ENCODE results near the gene KLF15. TPM values are rescaled to one million over a fixed set of nuclear protein-coding genes. Genes with fewer than 3 reads are reported as not detected.

KLF15 gene
- total and polyA plus RNA-seq, 2 donors (not counting 1 experiment from before 2014, with no cell fraction given) = 0.10 to 2.2 TPM

DNA sequence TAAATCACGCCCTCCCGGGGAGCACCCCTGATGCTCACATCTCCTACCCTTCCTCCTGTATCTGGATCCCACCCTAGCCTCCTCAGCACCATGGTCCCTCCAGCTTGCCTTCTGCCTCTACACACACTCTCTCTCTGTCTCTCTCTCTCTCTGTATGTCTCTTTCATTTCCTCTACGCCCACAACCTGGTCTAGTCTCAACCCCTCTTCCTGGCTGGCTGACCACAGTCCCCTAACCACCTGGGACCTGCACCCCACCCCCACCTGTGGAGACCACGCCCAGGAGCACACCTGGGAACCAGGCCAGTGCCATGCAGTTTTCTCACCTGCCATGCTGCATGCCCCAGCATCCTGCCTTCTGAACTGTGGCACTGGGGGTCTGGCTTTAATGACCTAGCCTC lies 33.5 kb upstream of the KLF15 start:
- Mint-ChIP-seq H3K4me3 (no peak overlapping the region), H3K9me3 (ENCODE audit: insufficient read depth) (no peaks in the 10 kb centered on the region), H3K4me1 (peaks cover 23% of the 10 kb centered on the region), H3K27ac (no peak overlapping the region), H3K27me3 (peaks cover 61% of the 10 kb centered on the region)
- TF ChIP-seq CTCF (IDR thresholded peaks at IDR 0.05) (no peak), EZH2 (IDR thresholded peaks at IDR 0.05; ENCODE audit: borderline replicate concordance, insufficient read depth, low read depth, low read length, poor library complexity, severe bottlenecking) (no peak)
- H3K79me2 ChIP-seq (ENCODE audit: control insufficient read depth, insufficient read depth, low read length) = no peaks in the 10 kb centered on the region
- no peak overlapping the region for H3K9ac ChIP-seq (ENCODE audit: low read length)
- DNase-seq (no peak), ATAC-seq (ENCODE audit: low read depth) (no peak)
- ChIA-PET POLR2A (no interaction called here), CTCF (interaction anchor here (0.7 to 0.8 kb wide), 2 partner anchors 24 to 106 kb away, joined by 3 read pairs; no protein-coding TSS in a partner anchor)
- no peak overlapping the region for H3K4me3 ChIP-seq (ENCODE audit: control extremely low read depth in 1 of 5, extremely low read depth in 1 of 5, insufficient read depth in 1 of 5, low read depth in 2 of 5, low read length in 4 of 5)
- H4K20me1 ChIP-seq (ENCODE audit: control insufficient read depth, insufficient read depth, low read length, poor library complexity, severe bottlenecking) = no peaks in the 10 kb centered on the region
- no peak overlapping the region for H2AFZ ChIP-seq (ENCODE audit: insufficient read depth, low read depth, low read length, poor library complexity, severe bottlenecking)
- no peak overlapping the region for H3K4me2 ChIP-seq (replicated peaks; ENCODE audit: low read depth, low read length, poor library complexity, severe bottlenecking)
- 71% methylated on average over 4 of the region's 4 CpGs for WGBS (ENCODE audit: insufficient coverage)
- no peaks in the 10 kb centered on the region for H3K9me3 ChIP-seq (ENCODE audit: control extremely low read depth in 1 of 3, control insufficient read depth in 2 of 3, insufficient read depth in 1 of 3, low read length in 2 of 3)
- intact Hi-C loops (cut with micrococcal nuclease) = no loop called here
- no peak overlapping the region for H3K27ac ChIP-seq (ENCODE audit: low read length in 2 of 2)
- H3K4me1 ChIP-seq (ENCODE audit: control insufficient read depth in 2 of 2, insufficient read depth in 2 of 2, low read length in 2 of 2) = peaks cover 8 to 17% of the 10 kb centered on the region in 2 donors
- no peaks in the 10 kb centered on the region for H3K36me3 ChIP-seq (replicated peaks in 1 of 2; ENCODE audit: control extremely low read depth in 1 of 2, control insufficient read depth in 1 of 2, extremely low read depth in 1 of 2, insufficient read depth in 2 of 2, low read length in 1 of 2)
- peaks cover 0 to 33% (median 7%) of the 10 kb centered on the region in 4 experiments for H3K27me3 ChIP-seq (replicated peaks in 1 of 4; ENCODE audit: control extremely low read depth in 1 of 4, control insufficient read depth in 3 of 4, insufficient read depth in 4 of 4, low read length in 3 of 4)

- H3K27me3 Mint-ChIP-seq = peaks cover 61% of the 10 kb centered on the region
- H3K4me1 Mint-ChIP-seq = peaks cover 23% of the 10 kb centered on the region
- H3K27ac Mint-ChIP-seq = no peak overlapping the region
- 86% methylated on average over 12 of the region's 15 CpGs for whole genome bisulfite sequencing (ENCODE audit: insufficient coverage)
- ATAC-seq (ENCODE audit: low read depth) = no peak
- Histone ChIP-seq H3K9ac (ENCODE audit: low read length) (no peak overlapping the region), H3K4me3 (ENCODE audit: control extremely low read depth in 1 of 5, extremely low read depth in 1 of 5, insufficient read depth in 1 of 5, low read depth in 2 of 5, low read length in 4 of 5) (no peak overlapping the region), H3K9me3 (ENCODE audit: control extremely low read depth in 1 of 3, control insufficient read depth in 2 of 3, insufficient read depth in 1 of 3, low read length in 2 of 3) (no peaks in the 10 kb centered on the region), H3K27me3 (replicated peaks in 1 of 4; ENCODE audit: control extremely low read depth in 1 of 4, control insufficient read depth in 3 of 4, insufficient read depth in 4 of 4, low read length in 3 of 4) (peaks cover 0 to 33% (median 7%) of the 10 kb centered on the region in 4 experiments), H3K36me3 (replicated peaks in 1 of 2; ENCODE audit: control extremely low read depth in 1 of 2, control insufficient read depth in 1 of 2, extremely low read depth in 1 of 2, insufficient read depth in 2 of 2, low read length in 1 of 2) (no peaks in the 10 kb centered on the region), H2AFZ (ENCODE audit: insufficient read depth, low read depth, low read length, poor library complexity, severe bottlenecking) (no peak overlapping the region), H3K4me2 (replicated peaks; ENCODE audit: low read depth, low read length, poor library complexity, severe bottlenecking) (no peak overlapping the region), H3K4me1 (ENCODE audit: control insufficient read depth in 2 of 2, insufficient read depth in 2 of 2, low read length in 2 of 2) (peaks cover 8 to 17% of the 10 kb centered on the region in 2 donors), H3K79me2 (ENCODE audit: control insufficient read depth, insufficient read depth, low read length) (no peaks in the 10 kb centered on the region), H3K27ac (ENCODE audit: low read length in 2 of 2) (no peak overlapping the region), H4K20me1 (ENCODE audit: control insufficient read depth, insufficient read depth, low read length, poor library complexity, severe bottlenecking) (no peaks in the 10 kb centered on the region)
- no peak overlapping the region for H3K4me3 Mint-ChIP-seq
- ChIA-PET CTCF (interaction anchor here (0.8 to 3.1 kb wide), 2 partner anchors 23 to 256 kb away, joined by 3 to 16 read pairs; no protein-coding TSS in a partner anchor), POLR2A (no interaction called here)
- no peak for TF ChIP-seq CTCF (IDR thresholded peaks at IDR 0.05)
- TF ChIP-seq EZH2 (IDR thresholded peaks at IDR 0.05; ENCODE audit: borderline replicate concordance, insufficient read depth, low read depth, low read length, poor library complexity, severe bottlenecking) = no peak
- intact Hi-C loops (cut with micrococcal nuclease) = no loop called here
- no peak for DNase-seq
- no peaks in the 10 kb centered on the region for H3K9me3 Mint-ChIP-seq (ENCODE audit: insufficient read depth)
Measured at GRCh38 chr3:126390201-126390600, 33.0 kb upstream of the KLF15 start.

Measured in B cell (primary cell).